CD4-positive, alpha-beta T cell treated with Interleukin-10 for 1 hour (primary cell): ENCODE results near the gene KIAA1671.

Experiments used
- DNase-seq: peaks from one replicate; pipeline ENCODE4 v3.0.0-alpha.2; 2020

Gene KIAA1671

GRCh38 chr22:24982301-24983056, 30.0 kb downstream of the KIAA1671 start:
- DNase-seq: no peak

DNA sequence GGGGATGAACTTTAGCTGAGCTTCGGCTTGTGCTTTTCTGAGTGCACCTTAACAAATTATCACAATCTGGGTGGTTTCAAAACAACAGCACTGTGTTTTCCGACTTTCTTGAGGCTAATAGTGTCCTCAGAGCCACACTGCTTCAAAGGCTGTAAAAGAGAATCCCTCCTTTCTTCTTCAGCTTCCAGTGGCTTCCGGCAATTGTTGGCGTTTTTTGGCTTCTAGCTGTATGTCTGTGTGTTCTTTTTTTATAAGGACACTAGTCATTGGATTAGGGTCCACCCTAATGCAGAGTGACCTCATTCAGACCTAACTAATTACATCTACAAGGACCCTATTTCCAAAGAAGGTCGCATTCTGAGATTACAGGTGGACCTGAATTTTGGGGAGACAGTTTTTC, 30.6 kb downstream of the KIAA1671 start:
- no peak for DNase-seq

GRCh38 chr22:24984122-24984521, 31.6 kb downstream of the KIAA1671 start:
- DNase-seq: no peak

- no peak for DNase-seq
Measured at GRCh38 chr22:24985826-24986214, 33.3 kb downstream of the KIAA1671 start.

DNA sequence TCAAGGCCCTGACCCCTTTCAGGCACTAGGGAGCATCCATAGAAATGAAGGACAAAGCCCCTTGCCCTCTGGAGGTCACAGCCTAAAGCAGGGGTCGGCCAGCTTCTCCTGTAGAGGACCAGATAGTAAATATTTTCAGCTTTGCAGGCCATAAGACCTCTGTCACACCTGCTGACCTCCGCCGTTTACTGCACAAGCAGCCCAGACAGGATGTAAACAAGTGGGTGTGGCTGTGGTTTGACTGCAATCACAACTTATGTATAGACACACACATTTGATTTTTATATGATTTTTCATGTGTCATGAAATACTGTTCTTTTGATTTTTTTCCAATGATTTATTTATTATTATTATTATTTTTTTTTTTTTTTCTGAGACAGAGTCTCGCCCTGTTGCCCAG, 34.3 kb downstream of the KIAA1671 start:
- DNase-seq: peak; percentile 18

DNA sequence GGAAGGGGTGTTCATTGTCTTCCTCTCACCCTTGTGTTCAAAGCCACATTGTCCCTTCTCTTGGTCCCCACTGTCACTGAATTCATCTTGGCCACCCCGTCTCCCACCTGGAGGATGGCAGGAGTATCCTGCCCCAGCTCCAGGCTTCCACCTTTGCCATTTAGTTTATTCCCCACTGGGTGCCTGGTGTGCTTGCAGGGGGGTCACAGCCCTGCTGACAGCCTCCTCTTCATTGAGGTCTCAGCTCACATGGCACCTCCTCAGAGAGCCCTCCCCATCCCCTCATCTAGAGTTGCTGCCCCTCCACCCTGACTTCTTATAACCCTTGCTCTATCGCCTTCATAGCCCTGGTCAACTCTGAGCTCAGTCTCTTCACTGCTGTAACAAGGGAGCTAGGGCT, 36.6 kb downstream of the KIAA1671 start:
- DNase-seq: no peak

DNA sequence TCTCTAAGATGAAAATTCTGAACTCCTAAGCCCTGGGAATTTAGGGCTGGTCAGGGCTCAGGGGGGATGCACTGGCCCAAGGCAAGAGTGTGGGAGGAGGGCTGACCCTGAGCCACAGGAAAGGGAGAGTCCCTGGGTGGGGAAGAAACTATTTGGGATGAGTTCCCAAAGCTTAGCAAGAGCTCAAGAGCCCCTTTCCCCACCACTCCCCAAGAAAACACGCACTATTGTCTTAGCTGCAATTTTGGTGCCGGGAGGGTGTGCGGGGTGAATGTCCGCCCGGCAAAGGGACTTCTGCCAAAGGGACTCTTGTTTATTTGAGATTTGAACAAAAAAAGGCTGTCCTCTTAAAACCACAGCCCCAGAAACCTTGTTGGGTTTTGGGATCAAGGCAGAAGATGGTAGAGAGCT, 37.0 kb downstream of the KIAA1671 start:
- DNase-seq: no peak

DNA sequence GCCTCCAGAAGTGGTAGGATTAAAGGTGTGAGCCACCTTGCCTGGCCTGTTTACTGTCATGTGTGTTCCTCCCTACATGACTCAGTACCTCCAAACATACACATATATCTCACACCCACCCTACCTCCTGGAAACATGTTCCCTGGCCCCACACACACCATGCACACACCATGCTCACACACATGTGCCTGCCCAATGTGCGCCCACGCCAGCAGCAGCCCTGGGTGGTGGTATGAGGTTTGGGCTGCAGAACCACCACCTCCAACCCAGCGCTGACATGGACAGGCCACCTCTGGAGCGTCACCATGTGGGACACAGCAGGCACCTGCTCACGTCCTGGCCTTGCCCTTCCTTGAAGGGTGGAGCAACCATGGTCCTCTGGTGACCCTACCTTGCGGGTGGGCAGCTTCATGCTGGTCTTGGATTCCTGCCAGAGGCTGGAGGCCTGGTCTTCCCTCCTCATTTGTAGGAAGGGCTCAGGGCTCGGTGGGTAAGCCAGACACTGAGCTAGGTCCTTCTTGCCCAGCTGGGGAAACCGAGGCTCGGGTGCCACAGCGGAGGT, 37.9 kb downstream of the KIAA1671 start:
- DNase-seq: no peak

GRCh38 chr22:24992946-24993345, 40.4 kb downstream of the KIAA1671 start:
- no peak for DNase-seq

GRCh38 chr22:24994070-24994763, 41.7 kb downstream of the KIAA1671 start:
- DNase-seq: no peak

- DNase-seq: no peak
Measured at GRCh38 chr22:24995649-24996180, 43.2 kb downstream of the KIAA1671 start.

GRCh38 chr22:24996420-24996952, 44.0 kb downstream of the KIAA1671 start:
- DNase-seq: no peak

- no peak for DNase-seq
Measured at GRCh38 chr22:24997023-24997422, 44.5 kb downstream of the KIAA1671 start.

GRCh38 chr22:25000686-25001085, 48.2 kb downstream of the KIAA1671 start:
- no peak for DNase-seq

DNA sequence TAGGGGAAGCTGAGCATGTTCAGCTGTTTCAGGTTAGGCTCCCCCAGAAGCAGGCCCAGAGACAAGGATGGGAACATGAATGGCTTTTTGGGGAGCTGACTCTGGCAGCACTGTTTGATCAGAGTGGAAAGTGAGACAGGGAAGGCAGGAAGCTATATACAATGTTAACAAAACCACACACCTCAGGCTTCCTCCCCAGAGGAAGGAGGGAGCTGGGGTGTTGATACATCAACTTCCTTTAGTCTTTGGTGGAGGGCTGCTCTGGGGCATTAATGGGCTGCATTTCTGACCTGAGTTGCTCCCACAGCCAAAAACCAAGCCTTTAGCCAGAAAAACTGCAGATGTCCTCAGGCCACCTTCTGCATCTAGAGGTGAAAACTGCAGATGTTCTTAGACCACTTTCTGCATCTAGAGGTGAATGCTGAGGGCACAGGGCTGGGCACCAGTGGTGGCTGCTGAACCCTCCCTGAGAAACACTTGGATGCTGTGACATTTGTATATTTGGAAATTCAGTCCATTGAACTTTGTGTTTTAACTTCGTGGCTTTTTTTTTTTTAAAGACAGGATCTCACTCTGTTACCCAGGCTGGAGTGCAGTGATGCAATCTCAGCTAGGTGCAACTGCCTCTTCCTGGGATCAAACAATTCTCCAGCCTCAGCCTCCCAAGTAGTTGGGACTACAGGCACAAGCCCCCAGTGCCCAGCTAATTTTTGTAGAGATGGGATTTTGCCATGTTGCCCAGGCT, 49.9 kb downstream of the KIAA1671 start:
- DNase-seq: no peak

GRCh38 chr22:25006354-25006753, 53.8 kb downstream of the KIAA1671 start:
- DNase-seq: no peak

DNA sequence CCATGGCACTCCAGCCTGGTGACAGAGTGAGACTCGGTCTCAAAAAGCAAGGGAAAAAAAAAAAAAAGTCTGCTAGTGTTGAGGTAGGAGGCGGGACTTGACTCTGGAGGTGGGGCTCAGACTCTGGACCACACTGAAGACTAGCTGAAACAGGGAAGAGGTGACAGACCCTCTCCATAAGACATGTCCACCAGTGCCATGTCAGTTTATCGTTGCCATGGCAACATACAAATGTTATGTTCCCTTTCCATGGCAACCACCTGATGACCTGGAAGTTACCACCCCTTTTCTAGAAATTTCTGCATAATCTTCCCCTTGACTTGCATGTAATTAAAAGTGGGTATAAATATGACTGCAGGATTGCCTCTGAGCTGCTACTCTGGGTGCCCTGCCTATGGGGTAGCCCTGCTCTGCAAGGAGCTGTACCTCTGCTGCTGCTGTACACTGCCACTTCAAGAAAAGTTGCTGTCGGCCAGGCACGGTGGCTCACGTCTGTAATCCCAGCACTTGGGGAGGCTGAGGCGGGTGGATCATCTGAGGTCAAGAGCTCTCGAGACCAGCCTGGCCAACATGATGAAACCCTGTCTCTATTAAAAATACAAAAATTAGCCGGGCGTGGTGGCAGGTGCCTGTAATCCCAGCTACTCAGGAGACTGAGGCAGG, 55.1 kb downstream of the KIAA1671 start:
- DNase-seq: no peak

DNA sequence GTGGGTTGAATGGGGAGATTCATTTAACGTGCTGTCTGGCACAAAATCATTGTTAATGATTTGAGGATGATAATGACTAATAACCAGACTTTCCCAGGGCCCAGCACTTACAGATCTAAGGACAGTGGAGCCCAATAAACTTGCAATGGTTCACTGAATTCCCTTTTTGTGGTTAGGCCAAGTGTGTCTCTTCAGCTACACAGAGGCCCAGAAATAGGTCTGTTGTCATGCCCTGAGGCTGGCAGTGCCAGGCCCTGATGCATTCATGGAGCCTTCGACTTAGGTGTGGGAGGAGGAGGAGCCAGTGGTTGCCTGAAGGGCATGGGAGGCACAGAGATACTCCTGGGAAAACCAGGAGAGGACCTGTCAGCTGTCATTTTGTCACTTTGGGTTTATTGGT, 56.1 kb downstream of the KIAA1671 start:
- DNase-seq: no peak

- DNase-seq: no peak
Measured at GRCh38 chr22:25012741-25013143, 60.2 kb downstream of the KIAA1671 start.

- no peak for DNase-seq
Measured at GRCh38 chr22:25013607-25014006, 61.1 kb downstream of the KIAA1671 start.

- DNase-seq: no peak
Measured at GRCh38 chr22:25014896-25015755, 62.6 kb downstream of the KIAA1671 start.
